ENCODE measurements around the gene ADGRB3. TPM values are rescaled to one million over a fixed set of nuclear protein-coding genes. Genes with fewer than 3 reads are reported as not detected.

The ADGRB3 gene
- total RNA-seq, 2 experiments from 2014 or later, result not detected

DNA sequence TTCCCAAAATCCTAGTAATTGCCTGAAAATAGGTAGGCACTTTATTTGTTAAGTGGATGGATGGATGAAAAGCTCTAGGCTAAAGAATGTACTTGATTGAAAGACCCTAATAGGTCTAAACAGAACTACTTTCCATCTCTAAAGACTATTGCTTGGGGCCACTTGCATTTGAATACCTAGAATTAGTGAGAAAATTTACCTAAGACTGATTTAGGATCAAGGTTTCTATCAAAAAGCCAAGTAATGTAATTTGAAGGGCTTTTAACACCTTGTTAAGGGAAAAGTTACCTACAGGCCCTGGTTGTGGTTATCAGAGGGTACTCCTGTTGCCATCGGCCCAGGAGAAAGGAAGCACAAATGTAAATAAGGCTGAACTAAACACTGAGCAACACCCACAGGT, 581.0 kb downstream of the ADGRB3 start:
- Histone ChIP-seq H3K9me2 (ENCODE audit: insufficient read depth, low read length) (no peaks in the 10 kb centered on the region), H3K27ac (ENCODE audit: low read depth, low read length, poor library complexity, severe bottlenecking) (no peak overlapping the region), H3K4me3 (ENCODE audit: low read depth, low read length, poor library complexity, severe bottlenecking) (no peak overlapping the region), H3K36me3 (ENCODE audit: insufficient read depth, low read length) (no peaks in the 10 kb centered on the region), H3K9me3 (ENCODE audit: low read length) (no peaks in the 10 kb centered on the region), H2AFZ (ENCODE audit: low read length) (no peak overlapping the region), H4K20me1 (ENCODE audit: insufficient read depth, low read length) (no peaks in the 10 kb centered on the region), H3K4me1 (ENCODE audit: insufficient read depth, low read length, poor library complexity, severe bottlenecking) (no peaks in the 10 kb centered on the region), H3K4me2 (ENCODE audit: low read length) (no peak overlapping the region), H3K79me2 (ENCODE audit: insufficient read depth, low read depth, low read length) (no peaks in the 10 kb centered on the region)
- TF ChIP-seq, protein P1, sequence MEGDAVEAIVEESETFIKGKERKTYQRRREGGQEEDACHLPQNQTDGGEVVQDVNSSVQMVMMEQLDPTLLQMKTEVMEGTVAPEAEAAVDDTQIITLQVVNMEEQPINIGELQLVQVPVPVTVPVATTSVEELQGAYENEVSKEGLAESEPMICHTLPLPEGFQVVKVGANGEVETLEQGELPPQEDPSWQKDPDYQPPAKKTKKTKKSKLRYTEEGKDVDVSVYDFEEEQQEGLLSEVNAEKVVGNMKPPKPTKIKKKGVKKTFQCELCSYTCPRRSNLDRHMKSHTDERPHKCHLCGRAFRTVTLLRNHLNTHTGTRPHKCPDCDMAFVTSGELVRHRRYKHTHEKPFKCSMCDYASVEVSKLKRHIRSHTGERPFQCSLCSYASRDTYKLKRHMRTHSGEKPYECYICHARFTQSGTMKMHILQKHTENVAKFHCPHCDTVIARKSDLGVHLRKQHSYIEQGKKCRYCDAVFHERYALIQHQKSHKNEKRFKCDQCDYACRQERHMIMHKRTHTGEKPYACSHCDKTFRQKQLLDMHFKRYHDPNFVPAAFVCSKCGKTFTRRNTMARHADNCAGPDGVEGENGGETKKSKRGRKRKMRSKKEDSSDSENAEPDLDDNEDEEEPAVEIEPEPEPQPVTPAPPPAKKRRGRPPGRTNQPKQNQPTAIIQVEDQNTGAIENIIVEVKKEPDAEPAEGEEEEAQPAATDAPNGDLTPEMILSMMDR (conservative IDR thresholded peaks at IDR 0.05; ENCODE audit: low read length), result no peak
- TF ChIP-seq EZH2phosphoT487 (IDR thresholded peaks at IDR 0.05; ENCODE audit: borderline replicate concordance, low read depth, low read length), result no peak
- no peak for DNase-seq (ENCODE audit: low spot score)
- intact Hi-C loops (cut with micrococcal nuclease; ENCODE audit: unreplicated experiment), result no loop called here
- ChIA-PET CTCF (ENCODE audit: unreplicated experiment) (no interaction called here), POLR2A (interaction anchor here (0.5 kb wide), 1 partner anchor 298 kb away, joined by 3 read pairs; no protein-coding TSS in a partner anchor)
- no TSS peak for BruUV-seq (replicated peaks)

DNA sequence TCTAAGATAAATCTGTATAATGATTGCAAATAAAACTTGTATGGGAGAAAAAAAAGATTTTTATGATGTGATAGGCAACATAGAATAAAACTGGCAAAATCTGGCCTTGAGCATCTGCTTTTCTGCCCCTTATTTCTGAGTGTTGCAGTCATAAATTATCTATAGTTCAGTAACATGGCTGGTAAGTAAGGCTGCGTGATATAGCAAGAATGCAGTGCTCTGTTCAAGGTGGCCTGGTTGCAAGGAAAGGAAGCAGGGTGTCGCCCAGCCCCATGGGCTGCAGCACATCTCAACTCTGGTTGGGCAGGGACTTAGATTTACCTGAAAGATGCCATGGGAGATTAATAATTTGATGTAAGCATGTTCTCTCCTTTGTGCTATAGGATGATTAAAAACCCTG, 582.3 kb downstream of the ADGRB3 start:
- BruUV-seq (replicated peaks), result no TSS peak
- TF ChIP-seq EZH2phosphoT487 (IDR thresholded peaks at IDR 0.05; ENCODE audit: borderline replicate concordance, low read depth, low read length), result no peak
- TF ChIP-seq, protein P1 (conservative IDR thresholded peaks at IDR 0.05; ENCODE audit: low read length), result no peak
- no peaks in the 10 kb centered on the region for H3K4me1 ChIP-seq (ENCODE audit: insufficient read depth, low read length, poor library complexity, severe bottlenecking)
- no peak overlapping the region for H3K4me2 ChIP-seq (ENCODE audit: low read length)
- ChIA-PET POLR2A (interaction anchor here (1.1 kb wide), 1 partner anchor 12 kb away, joined by 4 read pairs; no protein-coding TSS in a partner anchor), CTCF (ENCODE audit: unreplicated experiment) (no interaction called here)
- H3K36me3 ChIP-seq (ENCODE audit: insufficient read depth, low read length), result no peaks in the 10 kb centered on the region
- H3K27ac ChIP-seq (ENCODE audit: low read depth, low read length, poor library complexity, severe bottlenecking), result no peak overlapping the region
- no peak overlapping the region for H3K4me3 ChIP-seq (ENCODE audit: low read depth, low read length, poor library complexity, severe bottlenecking)
- no peaks in the 10 kb centered on the region for H3K9me2 ChIP-seq (ENCODE audit: insufficient read depth, low read length)
- intact Hi-C loops (cut with micrococcal nuclease; ENCODE audit: unreplicated experiment), result no loop called here
- H2AFZ ChIP-seq (ENCODE audit: low read length), result no peak overlapping the region
- no peaks in the 10 kb centered on the region for H3K9me3 ChIP-seq (ENCODE audit: low read length)
- no peaks in the 10 kb centered on the region for H3K79me2 ChIP-seq (ENCODE audit: insufficient read depth, low read depth, low read length)
- no peak for DNase-seq (ENCODE audit: low spot score)
- H4K20me1 ChIP-seq (ENCODE audit: insufficient read depth, low read length), result no peaks in the 10 kb centered on the region

DNA sequence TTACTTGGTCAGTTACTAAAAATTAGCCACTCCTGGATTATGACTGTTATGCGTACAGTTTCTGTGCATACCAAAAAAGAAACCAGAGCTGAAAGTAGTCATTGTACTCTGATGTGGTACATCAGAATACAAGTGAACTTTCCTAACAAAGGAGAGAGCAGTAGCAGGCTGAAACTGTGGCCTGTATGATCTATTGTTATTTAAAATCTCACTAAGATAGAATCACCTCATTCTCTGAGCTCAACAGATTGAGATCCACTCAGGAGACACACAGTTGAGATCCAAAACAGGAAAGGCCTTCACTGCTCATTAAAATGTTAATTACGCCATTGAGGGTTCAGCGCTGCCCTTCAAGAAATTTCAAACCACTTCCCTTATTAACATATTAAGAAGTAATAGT, 585.3 kb downstream of the ADGRB3 start:
- TF ChIP-seq, protein P1 (conservative IDR thresholded peaks at IDR 0.05; ENCODE audit: low read length), result no peak
- no peak for TF ChIP-seq EZH2phosphoT487 (IDR thresholded peaks at IDR 0.05; ENCODE audit: borderline replicate concordance, low read depth, low read length)
- H3K9me3 ChIP-seq (ENCODE audit: low read length), result no peaks in the 10 kb centered on the region
- H3K36me3 ChIP-seq (ENCODE audit: insufficient read depth, low read length), result no peaks in the 10 kb centered on the region
- no peak overlapping the region for H3K27ac ChIP-seq (ENCODE audit: low read depth, low read length, poor library complexity, severe bottlenecking)
- H4K20me1 ChIP-seq (ENCODE audit: insufficient read depth, low read length), result no peaks in the 10 kb centered on the region
- no TSS peak for BruUV-seq (replicated peaks)
- POLR2A ChIA-PET, result no interaction called here
- H2AFZ ChIP-seq (ENCODE audit: low read length), result no peak overlapping the region
- intact Hi-C loops (cut with micrococcal nuclease; ENCODE audit: unreplicated experiment), result no loop called here
- CTCF ChIA-PET (ENCODE audit: unreplicated experiment), result no interaction called here
- no peaks in the 10 kb centered on the region for H3K4me1 ChIP-seq (ENCODE audit: insufficient read depth, low read length, poor library complexity, severe bottlenecking)
- DNase-seq (ENCODE audit: low spot score), result no peak
- no peaks in the 10 kb centered on the region for H3K79me2 ChIP-seq (ENCODE audit: insufficient read depth, low read depth, low read length)
- H3K9me2 ChIP-seq (ENCODE audit: insufficient read depth, low read length), result no peaks in the 10 kb centered on the region
- no peak overlapping the region for H3K4me3 ChIP-seq (ENCODE audit: low read depth, low read length, poor library complexity, severe bottlenecking)
- no peak overlapping the region for H3K4me2 ChIP-seq (ENCODE audit: low read length)

All from OCI-LY7 (cell line).